CD14-positive monocyte (primary cell): ENCODE data around the gene RASSF5. TPM values are rescaled to one million over a fixed set of nuclear protein-coding genes. Genes with fewer than 3 reads are reported as not detected.

Source experiments
- DNase-seq, 3 donors: peaks; one replicate each; pipeline ENCODE4 v3.0.0-alpha.2; 2011 to 2022
- H2AFZ ChIP-seq: 2 replicates; pipeline ENCODE4 v1.6.0; 2012; ENCODE audit warnings: mild to moderate bottlenecking, low read depth, low read length, inconsistent platforms; ENCODE audit not compliant: insufficient read depth, poor library complexity, severe bottlenecking
- H3K27ac ChIP-seq, 2 donors: 1 replicate in 1 of 2; 2 replicates in 1 of 2; pipeline ENCODE4 v1.5.1; 2012 to 2013; ENCODE audit warnings: low read length in 2 of 2, control low read depth in 1 of 2, inconsistent platforms in 1 of 2, low read depth in 1 of 2, mild to moderate bottlenecking in 1 of 2
- H3K27me3 ChIP-seq, 2 donors: one replicate each; pipeline versions ENCODE4 v1.6.0 to v1.6.1; 2011 to 2013; ENCODE audit warnings: low read length in 2 of 2; ENCODE audit not compliant: control insufficient read depth in 2 of 2, insufficient read depth in 2 of 2
- H3K36me3 ChIP-seq, 2 donors: replicated peaks in 1 of 2; 1 replicate in 1 of 2; 2 replicates in 1 of 2; pipeline versions ENCODE4 v1.5.1 to v1.6.1; 2012 to 2013; ENCODE audit warnings: low read length in 2 of 2, control low read depth in 1 of 2, inconsistent platforms in 1 of 2, mild to moderate bottlenecking in 1 of 2; ENCODE audit not compliant: insufficient read depth in 2 of 2, control insufficient read depth in 1 of 2
- H3K4me1 ChIP-seq, 2 donors: 1 replicate in 1 of 2; 2 replicates in 1 of 2; pipeline versions ENCODE4 v1.5.1 to v1.6.1; 2012 to 2013; ENCODE audit warnings: low read length in 2 of 2, control low read depth in 1 of 2, inconsistent platforms in 1 of 2, mild to moderate bottlenecking in 1 of 2, moderate library complexity in 1 of 2; ENCODE audit not compliant: insufficient read depth in 2 of 2, control insufficient read depth in 1 of 2
- H3K4me2 ChIP-seq: replicated peaks from 2 replicates; pipeline ENCODE3; 2012; ENCODE audit warnings: low read length, moderate library complexity, mild to moderate bottlenecking; ENCODE audit not compliant: poor library complexity, severe bottlenecking; ENCODE audit errors: extremely low read depth
- H3K4me3 ChIP-seq, 3 experiments: fragments of 200-600 bp in 1 of 3; sonication (generic) in 1 of 3; replicated peaks in 1 of 3; 1 replicate in 2 of 3; 2 replicates in 1 of 3; pipeline ENCODE4 v1.5.1; 2011 to 2013; ENCODE audit warnings: low read length in 3 of 3, mild to moderate bottlenecking in 3 of 3, control low read depth in 2 of 3, low read depth in 2 of 3, inconsistent platforms in 1 of 3, moderate library complexity in 1 of 3
- H3K79me2 ChIP-seq: 2 replicates; pipeline ENCODE4 v1.6.0; 2012; ENCODE audit warnings: mild to moderate bottlenecking, control low read depth, inconsistent platforms, low read length, moderate library complexity; ENCODE audit not compliant: insufficient read depth
- H3K9ac ChIP-seq: 2 replicates; pipeline ENCODE4 v1.6.0; 2017; ENCODE audit warnings: low read length, mild to moderate bottlenecking; ENCODE audit not compliant: insufficient read depth, poor library complexity, severe bottlenecking
- H3K9me3 ChIP-seq, 2 donors: replicated peaks in 1 of 2; 1 replicate in 1 of 2; 2 replicates in 1 of 2; pipeline versions ENCODE4 v1.5.1 to v1.6.1; 2012 to 2013; ENCODE audit warnings: low read length in 2 of 2, control low read depth in 1 of 2; ENCODE audit not compliant: control insufficient read depth in 1 of 2, insufficient read depth in 1 of 2
- H4K20me1 ChIP-seq: 2 replicates; pipeline ENCODE4 v1.6.0; 2012; ENCODE audit warnings: mild to moderate bottlenecking, low read length, control low read depth, moderate library complexity; ENCODE audit not compliant: insufficient read depth
- H3K27ac Mint-ChIP-seq, 7 donors: one replicate each; pipeline ENCODE4 v1.8.0; 2020; ENCODE audit warnings: mild to moderate bottlenecking in 7 of 7, mixed read lengths in 7 of 7, moderate library complexity in 6 of 7, inconsistent platforms in 2 of 7
- H3K27me3 Mint-ChIP-seq, 3 donors: one replicate each; pipeline ENCODE4 v1.8.0; 2021 to 2022; ENCODE audit warnings: low read depth in 3 of 3, mild to moderate bottlenecking in 3 of 3, mixed read lengths in 3 of 3, moderate library complexity in 3 of 3, inconsistent platforms in 1 of 3
- H3K36me3 Mint-ChIP-seq, 2 donors: one replicate each; pipeline ENCODE4 v1.8.0; 2020; ENCODE audit warnings: mixed read lengths in 2 of 2, inconsistent platforms in 1 of 2, mild to moderate bottlenecking in 1 of 2
- H3K4me1 Mint-ChIP-seq: one replicate; pipeline ENCODE4 v1.8.0; 2020; ENCODE audit warnings: mild to moderate bottlenecking, mixed read lengths
- H3K4me3 Mint-ChIP-seq, 2 donors: one replicate each; pipeline ENCODE4 v1.8.0; 2020; ENCODE audit warnings: mild to moderate bottlenecking in 2 of 2, mixed read lengths in 2 of 2, moderate library complexity in 1 of 2
- H3K9me3 Mint-ChIP-seq, 7 donors: one replicate each; pipeline ENCODE4 v1.8.0; 2020 to 2022; ENCODE audit warnings: mixed read lengths in 7 of 7, mild to moderate bottlenecking in 6 of 7, moderate library complexity in 6 of 7, inconsistent platforms in 2 of 7
- CTCF ChIP-seq: fragments of 200-600 bp; IDR thresholded peaks from one replicate; pipeline ENCODE4 v1.8.0; 2022; ENCODE audit warnings: antibody characterized with exemption, mild to moderate bottlenecking
- whole genome bisulfite sequencing: methylation state at CpG from one replicate; pipeline ENCODE4 v1.1.5; 2013; ENCODE audit warnings: missing lambda C conversion rate; ENCODE audit not compliant: insufficient coverage; 5-methylcytosine and 5-hydroxymethylcytosine counted together
- intact Hi-C, 2 donors: fragments of 100-400 bp; cut with micrococcal nuclease; formaldehyde crosslinking; loops; one replicate each; pipeline versions ENCODE4 v1.15.0 to v1.15.1; 2023
- polyA plus RNA-seq, 3 donors: library from polyadenylated mRNA; depleted of rRNA in 1 of 3; unstranded in 2 of 3; stranded (reverse) in 1 of 3; fragments of 300-500 nt in 2 of 3; fragments of >200 nt in 1 of 3; fragmentation: Illumina TruSeq in 2 of 3; gene quantifications; 1 replicate in 2 of 3; 2 replicates in 1 of 3; pipeline ENCODE4 v1.2.3, GENCODE V29; 2012 to 2021

Gene RASSF5
- polyA plus RNA-seq, 3 donors: 81.6 to 129 (median 127) TPM

- WGBS: 100% methylated on average over 1 of the region's 1 CpG
Observed at GRCh38 chr1:206554701-206555472, 47.6 kb downstream of the RASSF5 start.

GRCh38 chr1:206555473-206555935, 48.2 kb downstream of the RASSF5 start:
- Histone ChIP-seq H3K4me1 (peaks cover 35 to 40% of the 10 kb centered on the region in 2 donors), H3K27me3 (no peaks in the 10 kb centered on the region), H3K9ac (no peak overlapping the region), H3K36me3 (peaks cover 7 to 12% of the 10 kb centered on the region in 2 donors), H3K79me2 (peaks cover 41% of the 10 kb centered on the region), H4K20me1 (peaks cover 19% of the 10 kb centered on the region), H3K9me3 (no peaks in the 10 kb centered on the region), H3K27ac (no peak overlapping the region), H2AFZ (no peak overlapping the region), H3K4me3 (no peak overlapping the region), H3K4me2 (no peak overlapping the region)
- Mint-ChIP-seq H3K4me1 (peaks cover 48% of the 10 kb centered on the region), H3K4me3 (no peak overlapping the region), H3K27ac (peak overlapping the region in 2 of 7 donors; percentile 18 to 70), H3K27me3 (peaks cover 1 to 5% (median 2%) of the 10 kb centered on the region in 3 donors), H3K36me3 (peaks cover 18 to 21% of the 10 kb centered on the region in 2 donors), H3K9me3 (peaks cover 0 to 3% (median 0%) of the 10 kb centered on the region in 7 donors)
- DNase-seq: no peak
- intact Hi-C loops: no loop called here
- TF ChIP-seq CTCF: no peak
- 96% methylated on average over 3 of the region's 10 CpGs for WGBS

More at GRCh38 chr1:206554701-206555472, 47.6 kb downstream of the RASSF5 start:
- Histone ChIP-seq H3K79me2 (peaks cover 35% of the 10 kb centered on the region), H3K36me3 (peaks cover 1 to 6% of the 10 kb centered on the region in 2 donors), H3K4me2 (no peak overlapping the region), H2AFZ (no peak overlapping the region), H3K9ac (no peak overlapping the region), H3K27me3 (no peaks in the 10 kb centered on the region), H4K20me1 (peaks cover 13% of the 10 kb centered on the region), H3K4me1 (peaks cover 29 to 34% of the 10 kb centered on the region in 2 donors), H3K27ac (no peak overlapping the region), H3K9me3 (no peaks in the 10 kb centered on the region), H3K4me3 (no peak overlapping the region)
- Mint-ChIP-seq H3K4me3 (no peak overlapping the region), H3K36me3 (peaks cover 12 to 15% of the 10 kb centered on the region in 2 donors), H3K4me1 (peaks cover 42% of the 10 kb centered on the region), H3K9me3 (peaks cover 0 to 3% (median 0%) of the 10 kb centered on the region in 7 donors), H3K27ac (no peak overlapping the region), H3K27me3 (peaks cover 1 to 5% (median 2%) of the 10 kb centered on the region in 3 donors)
- no peak for DNase-seq
- TF ChIP-seq CTCF: no peak
- intact Hi-C loops: no loop called here
